GM19468 (cell line): ENCODE measurements around the gene KATNB1.
"Not testable (repeated sequence)": the region's sequence is repeated elsewhere in the genome, so short reads cannot be mapped to it uniquely, and the experiment has no call there.

Experiments
- ATAC-seq: cut with Tn5 transposase; IDR thresholded peaks from one replicate; pipeline ENCODE4 v1.9.1; 2021; ENCODE audit warnings: mild to moderate bottlenecking, moderate library complexity, moderate number of reproducible peaks; ENCODE audit not compliant: unreplicated experiment; ENCODE audit errors: extremely low read depth

KATNB1 gene

GRCh38 chr16:57786632-57787518, 51.3 kb downstream of the KATNB1 start:
- ATAC-seq = no peak

- ATAC-seq = no peak
Measured at GRCh38 chr16:57787519-57787905, 51.9 kb downstream of the KATNB1 start.

GRCh38 chr16:57788252-57788841, 52.8 kb downstream of the KATNB1 start:
- no peak for ATAC-seq

GRCh38 chr16:57788951-57789350, 53.4 kb downstream of the KATNB1 start:
- ATAC-seq = no peak

GRCh38 chr16:57791195-57791892, 55.8 kb downstream of the KATNB1 start:
- ATAC-seq = no peak

- no peak for ATAC-seq
Measured at GRCh38 chr16:57791893-57792461, 56.4 kb downstream of the KATNB1 start.

GRCh38 chr16:57794849-57795430, 59.4 kb downstream of the KATNB1 start:
- no peak for ATAC-seq

GRCh38 chr16:57795431-57795878, 59.9 kb downstream of the KATNB1 start:
- no peak for ATAC-seq

- not testable (repeated sequence) for ATAC-seq
Measured at GRCh38 chr16:57796014-57796413, 60.4 kb downstream of the KATNB1 start.

- ATAC-seq = no peak
Measured at GRCh38 chr16:57797216-57797525, 61.6 kb downstream of the KATNB1 start.

GRCh38 chr16:57797526-57798266, 62.1 kb downstream of the KATNB1 start:
- ATAC-seq = no peak

- ATAC-seq = no peak
Measured at GRCh38 chr16:57798267-57798810, 62.8 kb downstream of the KATNB1 start.

- no peak for ATAC-seq
Measured at GRCh38 chr16:57798953-57799599, 63.5 kb downstream of the KATNB1 start.

- ATAC-seq = no peak
Measured at GRCh38 chr16:57799600-57800199, 64.1 kb downstream of the KATNB1 start.

GRCh38 chr16:57800200-57801097, 64.9 kb downstream of the KATNB1 start:
- no peak for ATAC-seq

- ATAC-seq = no peak
Measured at GRCh38 chr16:57801098-57801808, 65.7 kb downstream of the KATNB1 start.

GRCh38 chr16:57801809-57802340, 66.3 kb downstream of the KATNB1 start:
- no peak for ATAC-seq
